EL (cell line): ENCODE measurements around the gene CORO2A.
"Not testable (repeated sequence)": the region's sequence is repeated elsewhere in the genome, so short reads cannot be mapped to it uniquely, and the experiment has no call there.

Source experiments
- DNase-seq: peaks from one replicate; pipeline ENCODE4 v3.0.0-alpha.2; 2016

Gene CORO2A

GRCh38 chr9:98101868-98102273, 90.6 kb downstream of the CORO2A start:
- DNase-seq: no peak

GRCh38 chr9:98101416-98101815, 91.0 kb downstream of the CORO2A start:
- no peak for DNase-seq

GRCh38 chr9:98100456-98100855, 92.0 kb downstream of the CORO2A start:
- no peak for DNase-seq

GRCh38 chr9:98099898-98100297, 92.5 kb downstream of the CORO2A start:
- DNase-seq: no peak

GRCh38 chr9:98099346-98099745, 93.1 kb downstream of the CORO2A start:
- DNase-seq: no peak

- no peak for DNase-seq
These were observed 94.6 kb downstream of the CORO2A start for GRCh38 chr9:98097836-98098235.

- no peak for DNase-seq
These were observed 96.3 kb downstream of the CORO2A start for GRCh38 chr9:98096091-98096490.

- no peak for DNase-seq
These were observed 97.0 kb downstream of the CORO2A start for GRCh38 chr9:98095401-98095800.

- DNase-seq: no peak
These were observed 97.6 kb downstream of the CORO2A start for GRCh38 chr9:98094851-98095250.

GRCh38 chr9:98094316-98094715, 98.1 kb downstream of the CORO2A start:
- no peak for DNase-seq

- no peak for DNase-seq
These were observed 99.9 kb downstream of the CORO2A start for GRCh38 chr9:98092613-98092931.

- no peak for DNase-seq
These were observed 100.5 kb downstream of the CORO2A start for GRCh38 chr9:98091735-98092612.

- not testable (repeated sequence) for DNase-seq
These were observed 101.8 kb downstream of the CORO2A start for GRCh38 chr9:98090674-98091073.

- no peak for DNase-seq
These were observed 104.8 kb downstream of the CORO2A start for GRCh38 chr9:98087420-98088354.

- DNase-seq: no peak
These were observed 106.0 kb downstream of the CORO2A start for GRCh38 chr9:98086461-98086860.

GRCh38 chr9:98085944-98086343, 106.5 kb downstream of the CORO2A start:
- no peak for DNase-seq

GRCh38 chr9:98085058-98085457, 107.4 kb downstream of the CORO2A start:
- DNase-seq: no peak

- DNase-seq: no peak
These were observed 108.0 kb downstream of the CORO2A start for GRCh38 chr9:98084396-98084795.

GRCh38 chr9:98083566-98084183, 108.8 kb downstream of the CORO2A start:
- DNase-seq: no peak

- DNase-seq: no peak
These were observed 109.4 kb downstream of the CORO2A start for GRCh38 chr9:98083061-98083501.

- peak; percentile 75 for DNase-seq
These were observed 110.8 kb downstream of the CORO2A start for GRCh38 chr9:98081477-98082219.

GRCh38 chr9:98080780-98081179, 111.7 kb downstream of the CORO2A start:
- DNase-seq: no peak

- DNase-seq: peak; percentile 58
These were observed 112.1 kb downstream of the CORO2A start for GRCh38 chr9:98080326-98080725.
